ACC112 (cell line): ENCODE results near the gene TCOF1.
"Not testable (repeated sequence)": the region's sequence is repeated elsewhere in the genome, so short reads cannot be mapped to it uniquely, and the experiment has no call there.

Experiments used
- H2AFZ ChIP-seq: fragments of 200-600 bp; sonication (generic); one replicate; pipeline ENCODE4 v1.6.0; 2017; ENCODE audit warnings: antibody characterized with exemption, low read length; ENCODE audit not compliant: unreplicated experiment
- H3K27ac ChIP-seq: fragments of 200-600 bp; sonication (generic); 2 replicates; pipeline ENCODE4 v1.5.1; 2014; ENCODE audit warnings: low read depth, mild to moderate bottlenecking, antibody characterized with exemption, low read length, moderate library complexity
- H3K27me3 ChIP-seq: fragments of 200-600 bp; sonication (generic); 2 replicates; pipeline ENCODE4 v1.6.1; 2014; ENCODE audit warnings: mild to moderate bottlenecking, antibody characterized with exemption, low read length, moderate library complexity, mixed read lengths; ENCODE audit not compliant: insufficient read depth
- H3K36me3 ChIP-seq: fragments of 200-600 bp; sonication (generic); 2 replicates; pipeline ENCODE4 v1.6.1; 2016; ENCODE audit warnings: mild to moderate bottlenecking, antibody characterized with exemption, low read length, moderate library complexity, mixed read lengths; ENCODE audit not compliant: insufficient read depth
- H3K4me1 ChIP-seq: fragments of 200-600 bp; sonication (generic); one replicate; pipeline ENCODE4 v1.6.1; 2016; ENCODE audit warnings: low read length, mixed read lengths; ENCODE audit not compliant: insufficient read depth, unreplicated experiment, control insufficient read depth
- H3K4me3 ChIP-seq: fragments of 200-600 bp; sonication (generic); 2 replicates; pipeline ENCODE4 v1.5.1; 2014; ENCODE audit warnings: mild to moderate bottlenecking, low read depth, low read length
- H3K79me2 ChIP-seq: fragments of 200-600 bp; sonication (generic); one replicate; pipeline ENCODE4 v1.6.0; 2016; ENCODE audit warnings: low read length; ENCODE audit not compliant: control insufficient read depth, unreplicated experiment, insufficient read depth

TCOF1 gene

GRCh38 chr5:150413176-150413901, 55.8 kb downstream of the TCOF1 start:
- peaks cover 4% of the 10 kb centered on the region for H3K4me1 ChIP-seq
- peak overlapping the region; percentile 63; the same call in 1 of the 2 replicates for H3K4me3 ChIP-seq
- peak overlapping the region; percentile 54 for H2AFZ ChIP-seq
- no peaks in the 10 kb centered on the region for H3K79me2 ChIP-seq
- H3K36me3 ChIP-seq: no peaks in the 10 kb centered on the region
- H3K27ac ChIP-seq: peak overlapping the region; percentile 9; the same call in 1 of the 2 replicates
- no peaks in the 10 kb centered on the region for H3K27me3 ChIP-seq

GRCh38 chr5:150413902-150414790, 56.6 kb downstream of the TCOF1 start:
- H3K27ac ChIP-seq, H3K79me2 ChIP-seq, H2AFZ ChIP-seq: not testable (repeated sequence)

GRCh38 chr5:150419630-150420270, 62.3 kb downstream of the TCOF1 start:
- Histone ChIP-seq H3K4me1 (no peaks in the 10 kb centered on the region), H2AFZ (no peak overlapping the region), H3K36me3 (no peaks in the 10 kb centered on the region), H3K4me3 (no peak overlapping the region), H3K79me2 (no peaks in the 10 kb centered on the region), H3K27me3 (no peaks in the 10 kb centered on the region), H3K27ac (no peak overlapping the region)

More at GRCh38 chr5:150413902-150414790, 56.6 kb downstream of the TCOF1 start:
- H3K27me3 ChIP-seq, H3K4me3 ChIP-seq, H3K4me1 ChIP-seq, H3K36me3 ChIP-seq: not testable (repeated sequence)

GRCh38 chr5:150422075-150422474, 64.6 kb downstream of the TCOF1 start:
- Histone ChIP-seq H3K79me2 (no peaks in the 10 kb centered on the region), H3K27ac (no peak overlapping the region), H3K4me3 (no peak overlapping the region), H3K4me1 (no peaks in the 10 kb centered on the region), H3K36me3 (no peaks in the 10 kb centered on the region), H2AFZ (no peak overlapping the region), H3K27me3 (no peaks in the 10 kb centered on the region)

GRCh38 chr5:150422758-150423157, 65.3 kb downstream of the TCOF1 start:
- no peak overlapping the region for H3K27ac ChIP-seq
- H3K27me3 ChIP-seq: no peaks in the 10 kb centered on the region
- H3K4me1 ChIP-seq: no peaks in the 10 kb centered on the region
- no peaks in the 10 kb centered on the region for H3K36me3 ChIP-seq
- no peak overlapping the region for H2AFZ ChIP-seq
- no peaks in the 10 kb centered on the region for H3K79me2 ChIP-seq
- H3K4me3 ChIP-seq: no peak overlapping the region

GRCh38 chr5:150426165-150426564, 68.7 kb downstream of the TCOF1 start:
- H3K79me2 ChIP-seq, H2AFZ ChIP-seq, H3K27me3 ChIP-seq, H3K4me3 ChIP-seq, H3K36me3 ChIP-seq, H3K27ac ChIP-seq, H3K4me1 ChIP-seq: not testable (repeated sequence)

GRCh38 chr5:150428106-150428876, 70.8 kb downstream of the TCOF1 start:
- Histone ChIP-seq H3K27ac (no peak overlapping the region), H2AFZ (no peak overlapping the region), H3K79me2 (no peaks in the 10 kb centered on the region), H3K4me3 (no peak overlapping the region), H3K36me3 (no peaks in the 10 kb centered on the region), H3K27me3 (no peaks in the 10 kb centered on the region), H3K4me1 (no peaks in the 10 kb centered on the region)

GRCh38 chr5:150428978-150429377, 71.5 kb downstream of the TCOF1 start:
- Histone ChIP-seq H3K4me3 (no peak overlapping the region), H3K4me1 (no peaks in the 10 kb centered on the region), H3K27me3 (no peaks in the 10 kb centered on the region), H3K36me3 (no peaks in the 10 kb centered on the region), H2AFZ (no peak overlapping the region), H3K27ac (no peak overlapping the region), H3K79me2 (no peaks in the 10 kb centered on the region)

- Histone ChIP-seq H3K4me1 (no peaks in the 10 kb centered on the region), H2AFZ (no peak overlapping the region), H3K36me3 (no peaks in the 10 kb centered on the region), H3K4me3 (no peak overlapping the region), H3K27ac (no peak overlapping the region), H3K79me2 (no peaks in the 10 kb centered on the region), H3K27me3 (no peaks in the 10 kb centered on the region)
Measured at GRCh38 chr5:150429410-150429873, 71.9 kb downstream of the TCOF1 start.

GRCh38 chr5:150431048-150431447, 73.6 kb downstream of the TCOF1 start:
- no peak overlapping the region for H2AFZ ChIP-seq
- no peaks in the 10 kb centered on the region for H3K27me3 ChIP-seq
- no peaks in the 10 kb centered on the region for H3K36me3 ChIP-seq
- no peak overlapping the region for H3K27ac ChIP-seq
- H3K79me2 ChIP-seq: no peaks in the 10 kb centered on the region
- no peaks in the 10 kb centered on the region for H3K4me1 ChIP-seq
- H3K4me3 ChIP-seq: no peak overlapping the region
